IPS-NIHi7 (cell line): ENCODE data around the gene CA7.

Experiments
- DNase-seq: peaks from one replicate; pipeline ENCODE4 v3.0.0; 2012; ENCODE audit warnings: mixed read lengths; ENCODE audit errors: extremely low spot score

Gene CA7

DNA sequence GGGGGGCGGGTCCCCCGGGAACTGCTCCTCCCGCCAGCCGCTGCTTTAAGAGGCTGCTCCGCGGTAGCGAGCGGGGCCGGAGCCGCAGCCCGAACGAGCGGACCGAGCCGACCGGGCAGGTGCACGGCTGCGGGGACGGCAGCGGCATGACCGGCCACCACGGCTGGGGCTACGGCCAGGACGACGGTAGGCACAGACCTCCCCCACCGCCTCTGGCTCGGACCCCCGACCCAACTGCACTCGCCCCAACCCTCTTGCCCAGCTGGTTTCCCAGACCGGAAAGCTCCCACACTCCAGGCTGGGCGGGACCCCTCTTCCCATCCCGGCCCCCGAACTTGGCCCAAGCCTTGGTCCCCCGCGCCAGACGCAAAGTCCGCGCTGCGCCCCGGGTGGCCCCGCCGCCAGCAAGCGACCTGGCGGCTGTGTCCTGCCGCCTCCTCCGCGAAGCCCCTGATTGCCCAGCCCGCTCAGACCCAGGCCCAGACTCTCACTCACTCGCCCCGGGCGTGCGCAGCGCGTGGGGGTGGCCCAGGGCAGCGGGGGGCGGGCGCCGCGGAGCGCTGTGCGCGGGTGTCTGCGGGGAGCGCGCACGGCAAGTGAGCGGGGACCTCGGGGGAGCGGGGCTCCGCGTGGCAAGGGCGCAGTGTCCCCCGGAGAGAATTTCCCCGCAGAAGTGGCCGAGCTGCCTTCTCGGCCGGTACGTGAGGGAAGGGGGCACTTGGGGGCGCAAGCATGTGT is at the start of gene CA7:
Gene CA7 (plus strand): TSS at position 73 of the 738 bp plus-strand sequence. CDS start 74 bp downstream, at position 147.
- peak; percentile 43 for DNase-seq

DNA sequence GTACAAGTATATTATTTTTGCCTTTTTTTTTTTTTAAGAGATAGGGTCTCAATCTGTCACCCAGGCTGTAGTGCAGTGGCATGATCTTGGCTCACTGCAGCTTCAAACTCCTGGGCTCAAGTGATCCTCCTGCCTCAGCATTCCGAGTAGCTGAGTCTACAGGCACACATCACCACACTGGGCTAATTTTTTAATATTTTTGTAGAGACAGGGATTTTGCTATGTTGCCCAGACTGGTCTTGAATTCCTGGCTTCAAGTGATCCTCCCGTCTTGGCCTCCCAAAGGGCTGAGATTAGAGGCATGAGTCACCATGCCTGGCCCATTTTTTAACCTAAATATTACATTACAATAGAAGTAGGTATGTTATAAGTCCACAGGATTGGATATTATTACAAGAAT is 46.1 kb upstream of the CA7 start:
- DNase-seq = no peak

DNA sequence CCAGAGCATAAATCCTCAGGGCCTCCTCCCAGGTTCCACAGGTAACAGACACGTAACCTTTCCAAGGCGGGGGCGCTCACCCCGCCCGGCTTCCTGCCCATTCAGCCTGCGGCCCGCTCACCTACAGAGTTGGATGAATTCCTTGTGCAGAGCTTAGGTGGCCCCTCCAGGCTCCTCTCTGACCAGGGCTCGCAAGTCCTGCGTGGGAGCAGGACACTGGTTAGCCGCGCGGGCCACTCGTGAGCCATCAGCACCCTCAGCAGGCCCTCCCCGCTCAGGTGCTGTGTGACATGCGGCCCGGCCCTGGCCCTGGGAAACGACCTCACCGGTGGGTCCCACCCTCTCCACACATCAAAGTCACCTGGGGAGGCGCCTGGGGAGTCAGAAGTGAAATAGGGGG is 43.4 kb upstream of the CA7 start:
- DNase-seq = peak; percentile 9

DNA sequence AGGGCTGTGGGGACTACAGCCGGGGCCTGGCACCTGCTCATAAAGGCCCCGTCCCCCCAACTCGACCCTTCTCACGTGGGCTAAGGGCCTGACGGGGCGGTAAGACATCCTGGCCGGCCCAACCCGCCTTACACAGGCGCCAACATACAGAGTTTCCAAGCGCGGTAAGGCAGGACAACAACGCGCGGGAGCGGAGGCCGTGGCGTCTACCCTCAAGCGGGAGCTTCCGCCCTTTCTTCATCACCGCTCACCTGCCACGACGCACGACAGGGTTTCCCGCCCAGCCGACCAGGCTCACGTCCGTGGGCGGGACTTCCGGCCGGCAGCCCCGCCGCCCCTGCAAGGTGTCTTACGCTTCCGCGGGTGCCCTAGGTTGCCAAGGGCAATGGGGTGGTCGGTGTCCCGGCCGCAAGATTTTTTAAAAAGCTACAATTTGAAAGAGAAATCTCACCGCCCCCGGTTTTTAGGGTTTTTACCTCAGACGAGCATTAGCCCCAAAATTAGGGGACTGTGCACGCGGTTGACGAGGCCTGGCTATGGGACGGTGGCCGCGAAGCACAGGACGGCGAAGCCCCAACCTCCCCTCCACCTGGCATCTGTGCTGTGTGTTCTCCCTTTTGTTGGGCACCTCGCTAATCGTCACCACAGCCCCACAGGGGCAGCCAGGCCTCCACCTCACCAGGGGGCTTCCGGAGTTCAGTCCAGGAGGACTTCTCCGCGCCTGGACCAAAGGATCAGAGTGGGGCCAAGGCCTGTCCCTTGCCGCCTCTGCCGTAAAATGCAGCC is 42.7 kb upstream of the CA7 start, which contains the start of gene TERB1:
Gene TERB1 (minus strand): TSS at position 265 of the 786 bp plus-strand sequence. CDS start 4,786 bp downstream, outside the sequence.
- DNase-seq = peak; percentile 44

DNA sequence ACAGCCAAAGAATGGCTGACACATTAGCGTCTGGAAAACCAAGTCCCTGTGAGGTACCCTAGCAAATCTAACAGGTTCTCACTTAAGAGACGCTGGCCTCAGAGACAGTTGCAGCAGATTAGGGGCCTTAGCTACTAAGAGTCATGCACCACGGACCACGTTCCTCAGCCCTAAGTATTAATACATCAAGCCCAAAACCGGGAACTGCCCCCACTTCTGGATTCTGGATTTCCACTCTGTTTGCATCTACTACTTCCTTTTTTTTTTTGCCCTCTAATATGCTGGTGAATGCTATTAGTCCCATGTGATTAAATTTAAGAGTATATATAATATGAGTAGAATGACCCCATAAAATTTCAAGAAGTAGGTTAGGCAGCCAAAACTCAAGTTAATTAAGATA is 42.1 kb upstream of the CA7 start:
- DNase-seq = no peak

DNA sequence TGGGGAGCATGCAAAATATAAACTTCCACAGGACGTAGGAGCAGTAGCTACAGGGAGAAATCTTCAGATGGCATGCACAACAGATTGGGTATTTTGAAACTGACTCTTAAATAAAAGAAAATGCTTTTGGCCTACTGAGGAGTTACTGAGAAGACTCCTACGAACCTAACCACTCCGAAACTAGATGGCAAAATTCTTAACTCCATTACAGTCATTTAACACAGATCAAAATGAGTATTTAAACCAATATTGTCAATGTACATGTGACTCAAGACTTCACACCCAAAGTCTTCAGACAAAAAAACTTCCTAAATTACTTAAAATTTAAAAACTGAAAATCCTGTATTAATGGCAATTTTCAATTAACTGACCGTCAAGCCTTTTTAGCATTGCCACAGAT is 34.4 kb upstream of the CA7 start:
- no peak for DNase-seq

DNA sequence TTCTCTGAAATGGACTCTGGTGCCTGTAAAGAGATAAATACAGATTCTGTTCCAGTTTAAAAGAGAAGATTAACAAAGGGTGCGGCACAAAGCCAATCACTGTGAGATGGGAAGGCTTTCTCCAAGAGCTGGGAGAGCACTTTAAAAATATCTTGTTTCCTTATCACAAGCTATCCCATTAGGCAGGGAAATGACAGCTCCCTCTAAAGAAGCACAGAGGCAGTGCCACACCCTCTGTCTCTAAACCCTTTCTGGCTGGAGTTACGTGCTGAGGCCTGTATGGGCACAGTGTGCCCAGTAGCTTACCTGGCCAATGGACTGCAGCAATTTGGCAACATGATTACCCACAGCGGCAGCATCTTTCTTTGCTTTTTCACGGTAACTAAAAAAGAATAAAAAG is 33.8 kb upstream of the CA7 start:
- no peak for DNase-seq

DNA sequence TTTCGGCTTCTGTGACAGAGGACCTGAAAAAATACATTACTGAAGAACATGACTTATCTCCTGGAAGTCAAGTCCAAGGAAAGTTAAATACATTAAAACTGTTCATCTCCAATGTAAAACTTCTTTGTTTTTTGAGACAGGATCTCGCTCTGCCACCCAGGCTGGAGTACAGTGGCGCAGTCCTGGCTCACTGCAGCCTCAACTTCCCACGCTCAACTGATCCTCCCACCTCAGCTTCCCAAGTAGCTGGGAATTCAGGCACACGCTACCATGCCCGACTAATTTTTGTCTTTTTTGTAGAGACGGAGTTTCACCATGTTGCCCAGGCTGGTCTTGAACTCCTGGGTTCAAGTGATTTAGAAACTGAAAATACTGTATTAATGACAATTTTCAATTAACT is 33.2 kb upstream of the CA7 start:
- no peak for DNase-seq

DNA sequence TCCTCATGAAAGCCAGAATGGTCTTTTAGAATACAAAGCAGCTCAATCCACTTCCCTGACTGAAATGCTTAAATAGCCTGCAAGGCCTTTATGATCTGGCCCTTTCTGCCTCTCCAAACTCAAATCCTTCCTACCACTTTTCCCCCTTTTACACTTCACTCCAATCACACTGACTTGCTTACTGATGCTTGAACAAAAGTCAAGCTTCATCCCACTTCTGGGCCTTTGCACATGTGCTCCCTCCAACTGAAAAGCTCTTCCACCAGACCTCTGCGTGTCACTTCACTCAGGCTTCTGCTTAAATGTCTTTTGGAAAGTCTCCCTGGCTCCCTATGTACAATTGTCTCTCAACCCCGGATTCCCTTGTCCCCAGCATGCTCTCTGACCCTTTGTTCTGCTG is 29.5 kb upstream of the CA7 start:
- DNase-seq = no peak

DNA sequence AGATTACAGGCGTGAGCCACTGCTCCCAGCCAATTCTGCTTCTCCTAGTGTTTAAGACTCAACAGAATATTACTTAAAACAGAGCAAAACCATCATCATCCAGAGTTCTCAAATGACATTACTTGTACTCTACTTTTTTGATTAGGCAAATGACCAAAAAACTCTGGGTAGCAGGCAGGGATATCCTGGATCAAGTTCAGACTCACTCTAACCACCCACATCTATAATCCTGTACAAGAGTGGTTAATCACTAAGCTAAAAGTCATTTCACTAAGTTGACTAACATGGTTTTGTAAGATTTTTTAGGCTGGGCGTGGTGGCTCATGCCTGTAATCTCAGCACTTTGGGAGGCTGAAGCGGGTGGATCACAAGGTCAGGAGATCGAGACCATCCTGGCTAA is 20.2 kb upstream of the CA7 start:
- DNase-seq = no peak

DNA sequence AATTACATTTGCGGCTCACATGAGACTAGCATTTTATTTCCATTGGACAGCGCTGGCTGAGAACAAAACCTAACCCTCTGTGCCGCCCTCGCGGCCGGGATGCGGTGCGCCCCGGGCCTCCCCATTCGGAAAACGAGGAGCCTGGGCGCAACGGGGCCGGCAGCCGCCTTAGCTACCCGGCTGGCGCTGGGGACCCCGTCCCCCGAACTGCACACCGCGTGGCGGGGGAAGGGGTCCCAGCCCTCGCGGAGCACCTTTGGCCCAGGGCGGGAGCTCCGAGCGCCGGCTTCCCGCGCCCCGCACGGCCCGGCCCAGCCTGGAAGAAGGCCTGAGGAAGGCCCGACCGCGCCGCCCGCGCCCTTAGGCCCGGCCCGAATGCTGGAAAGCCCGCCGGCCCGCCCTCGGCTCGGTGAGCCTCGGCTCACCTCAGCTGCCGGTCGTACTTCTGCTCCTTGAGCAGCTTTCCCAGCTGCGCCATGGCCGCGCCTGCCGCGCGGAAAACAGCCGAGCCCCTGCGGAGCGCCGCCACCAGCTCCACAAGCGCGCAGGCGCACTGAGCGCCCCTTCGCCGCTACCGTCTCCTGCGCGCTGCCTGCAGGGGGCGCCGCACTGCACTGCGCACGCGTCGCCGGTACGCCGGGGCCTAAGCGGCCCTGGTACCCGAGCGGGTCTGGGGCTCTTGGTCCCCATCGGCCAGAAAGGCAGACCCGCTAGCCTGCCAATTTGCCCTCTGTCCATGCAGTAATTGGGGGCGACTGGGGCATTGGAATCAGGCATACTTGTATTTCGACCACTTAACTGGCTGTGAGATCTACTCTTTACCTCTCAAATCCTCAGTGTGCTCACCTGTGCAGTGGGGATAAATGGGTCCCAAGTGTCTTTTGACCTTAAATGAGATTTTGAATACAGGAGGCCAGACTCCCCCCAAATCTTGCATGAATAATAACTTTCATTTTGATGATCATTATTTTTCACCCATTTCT is 13.5 kb upstream of the CA7 start, which contains the start of gene NAE1:
Gene NAE1 (minus strand): TSS at position 555 of the 983 bp plus-strand sequence. CDS start 77 bp downstream, at position 478.
- peak; percentile 98 for DNase-seq

DNA sequence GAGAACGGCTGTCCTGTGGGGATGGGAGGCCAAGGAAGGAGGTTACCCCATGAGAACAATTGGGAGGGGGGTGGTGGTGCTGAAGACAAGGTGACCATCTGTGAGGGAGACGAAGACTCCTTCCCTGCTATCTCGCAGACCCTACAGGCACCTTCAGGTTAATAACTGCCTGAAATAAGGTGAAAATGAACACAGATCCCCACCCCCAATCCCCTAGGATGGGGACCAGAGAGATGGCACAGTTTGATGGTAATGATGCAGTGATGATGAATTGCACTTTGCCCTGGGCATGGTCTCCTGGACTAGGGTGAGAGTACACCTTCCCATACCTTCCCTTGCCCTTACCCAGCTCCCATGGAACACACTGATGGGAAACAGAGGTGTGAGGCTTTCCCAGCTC is 12.0 kb upstream of the CA7 start:
- no peak for DNase-seq

DNA sequence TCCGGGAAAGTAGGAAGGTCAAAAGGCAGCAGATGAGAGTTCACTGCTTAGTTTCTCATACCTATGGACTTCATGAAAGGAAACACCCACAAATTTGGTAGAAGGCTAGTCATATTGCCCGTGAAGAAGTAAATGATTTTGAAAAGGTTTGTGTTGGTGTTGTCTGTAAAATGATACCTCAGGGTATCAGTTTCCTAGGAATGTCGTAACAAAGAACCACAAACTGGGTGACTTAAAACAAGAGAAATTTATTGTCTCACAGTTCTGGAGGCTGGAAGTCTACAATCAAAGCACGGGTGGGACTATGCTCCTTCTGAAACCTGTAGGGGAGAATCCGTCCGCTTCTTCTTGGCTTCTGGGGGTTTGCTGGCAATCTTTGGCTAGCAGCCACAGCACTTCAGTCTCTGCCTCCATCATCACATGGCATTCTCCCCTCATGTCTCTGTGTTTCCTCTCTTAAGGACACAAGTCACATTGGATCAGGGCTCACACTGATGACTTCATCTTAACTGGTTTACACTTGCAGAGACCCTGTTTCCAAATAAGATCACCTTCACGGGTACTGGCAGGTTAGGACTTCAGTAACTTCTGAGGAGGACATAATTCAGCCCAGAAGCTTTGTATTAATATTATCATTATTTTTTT is 11.4 kb upstream of the CA7 start:
- no peak for DNase-seq

DNA sequence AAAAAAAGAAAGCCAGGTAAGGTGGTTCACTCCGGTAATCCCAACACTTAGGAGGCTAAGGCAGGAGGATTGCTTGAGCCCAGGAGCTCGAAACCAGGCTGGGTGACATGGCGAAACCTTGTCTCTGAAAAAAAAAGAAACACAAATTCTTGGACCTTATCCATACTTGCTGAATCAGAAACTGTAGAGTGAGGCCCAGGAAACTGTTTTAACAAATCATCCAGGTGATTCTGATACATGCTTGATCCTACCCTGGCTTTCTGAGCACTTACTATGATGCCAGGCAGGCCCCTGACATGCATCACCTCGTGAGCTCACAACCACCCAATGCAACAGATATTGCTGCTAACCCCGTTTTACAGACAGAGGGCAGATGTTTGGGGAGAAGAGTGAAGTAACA is 9.5 kb upstream of the CA7 start:
- no peak for DNase-seq

DNA sequence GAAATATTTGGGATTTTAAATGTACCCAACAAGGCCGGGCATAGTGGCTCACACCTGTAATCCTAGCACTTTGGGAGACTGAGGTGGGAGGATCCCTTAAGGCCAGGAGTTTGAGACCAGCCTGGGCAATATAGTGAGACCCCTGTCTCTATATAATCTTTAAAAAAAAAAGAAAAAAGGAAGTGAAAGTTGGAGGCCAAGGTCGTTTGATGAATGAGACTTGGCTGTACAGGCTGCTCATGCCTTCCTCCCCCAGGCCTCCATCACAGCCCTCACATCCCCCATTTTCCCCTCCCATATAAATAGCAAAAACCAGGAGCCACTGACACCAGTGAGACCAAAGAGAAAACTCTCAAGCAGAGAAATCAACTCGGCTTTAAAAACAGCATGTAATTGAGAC is 3.3 kb upstream of the CA7 start:
- DNase-seq = no peak

DNA sequence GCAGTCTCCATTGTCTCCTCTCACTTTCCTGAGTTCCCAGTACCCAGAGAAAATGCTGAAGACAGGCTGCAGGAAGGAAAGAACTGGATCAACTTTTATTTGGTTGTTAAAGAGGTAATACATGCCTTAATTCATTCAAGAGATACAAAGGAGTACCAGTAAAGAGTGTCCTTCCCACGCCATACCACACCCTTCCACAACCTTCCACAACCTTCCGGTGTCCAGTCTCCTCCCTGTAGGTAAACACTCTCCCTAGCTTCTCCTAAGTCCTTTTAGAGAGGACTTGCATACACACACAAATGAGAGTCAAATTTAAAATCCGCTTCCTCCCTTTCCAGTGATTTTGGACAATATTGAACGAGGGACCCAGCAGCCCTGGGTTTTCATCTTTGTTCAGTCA is 2.8 kb upstream of the CA7 start:
- peak; percentile 4 for DNase-seq

DNA sequence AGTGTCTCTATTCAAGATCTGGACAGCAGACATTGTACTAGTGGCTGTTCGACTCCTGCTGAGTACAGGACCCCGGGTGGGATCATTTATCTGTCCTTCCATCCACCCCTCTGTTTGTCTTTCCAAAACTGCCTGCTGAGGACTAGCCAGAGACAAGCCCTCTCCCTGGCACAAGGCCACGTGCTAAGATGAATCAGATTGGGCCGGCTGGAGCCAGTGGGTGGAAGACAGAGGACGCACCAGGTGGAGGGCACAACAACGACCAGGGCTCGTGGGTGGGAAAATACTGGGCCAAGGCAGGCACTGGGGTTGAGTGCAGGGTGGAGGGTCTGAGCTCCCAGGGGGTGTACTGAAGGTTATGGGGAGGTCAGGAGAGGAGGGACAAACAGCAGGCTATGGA is 1.4 kb upstream of the CA7 start:
- DNase-seq = peak; percentile 10

DNA sequence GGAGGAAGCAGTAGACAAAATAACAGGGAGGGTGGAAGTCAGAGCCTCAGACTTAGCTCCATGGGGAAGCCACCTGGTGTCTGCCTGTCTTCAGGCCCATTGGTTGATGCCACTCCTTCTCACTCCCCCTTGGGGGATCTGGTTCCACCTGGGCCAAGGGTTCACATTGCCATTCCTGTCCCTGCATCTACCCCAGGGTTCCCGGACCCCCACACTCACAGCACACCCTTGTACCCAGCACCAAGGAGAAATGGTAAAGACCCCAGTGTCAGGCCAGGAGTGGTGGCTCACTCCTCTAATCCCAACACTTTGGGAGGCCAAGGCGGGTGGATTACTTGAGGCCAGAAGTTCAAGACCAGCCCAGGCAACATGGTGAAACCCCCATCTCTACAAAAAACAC is 1.0 kb upstream of the CA7 start:
- peak; percentile 13 for DNase-seq

DNA sequence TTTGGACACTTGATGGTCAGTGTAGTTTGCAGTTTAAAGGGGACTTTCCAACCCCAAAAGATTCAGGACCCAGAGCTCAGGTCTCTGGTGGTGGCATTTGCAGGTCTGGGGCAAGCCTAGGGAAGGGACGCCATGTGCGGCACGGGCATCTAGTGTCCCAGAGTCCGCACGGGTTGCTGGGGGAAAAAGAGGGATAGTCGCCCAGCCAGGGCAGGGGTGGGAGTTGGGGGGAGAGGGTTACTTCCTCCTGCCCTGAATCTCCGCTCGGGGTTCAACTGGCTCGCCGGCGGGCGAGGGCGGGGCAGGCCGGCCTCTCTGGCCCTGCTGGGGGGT is 239 bp upstream of the CA7 start:
- peak; percentile 53 for DNase-seq

DNA sequence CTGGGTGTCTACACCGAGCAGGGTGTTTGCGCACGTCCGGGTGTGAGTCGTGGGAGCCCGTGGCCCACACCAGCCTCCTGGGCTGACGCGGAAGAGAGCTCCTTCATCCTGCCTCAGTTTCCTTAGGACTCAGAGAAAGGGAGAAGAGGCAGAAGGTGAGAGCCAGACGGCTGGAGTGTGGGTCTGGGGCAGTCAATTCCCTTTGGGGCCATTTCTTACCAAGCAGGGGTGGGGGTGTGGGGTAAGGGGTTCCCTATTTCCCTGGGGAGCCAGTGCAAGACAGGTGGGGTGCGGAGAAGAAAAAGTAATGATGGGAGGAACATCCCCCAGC is 831 bp downstream of the CA7 start:
- DNase-seq = peak; percentile 12

DNA sequence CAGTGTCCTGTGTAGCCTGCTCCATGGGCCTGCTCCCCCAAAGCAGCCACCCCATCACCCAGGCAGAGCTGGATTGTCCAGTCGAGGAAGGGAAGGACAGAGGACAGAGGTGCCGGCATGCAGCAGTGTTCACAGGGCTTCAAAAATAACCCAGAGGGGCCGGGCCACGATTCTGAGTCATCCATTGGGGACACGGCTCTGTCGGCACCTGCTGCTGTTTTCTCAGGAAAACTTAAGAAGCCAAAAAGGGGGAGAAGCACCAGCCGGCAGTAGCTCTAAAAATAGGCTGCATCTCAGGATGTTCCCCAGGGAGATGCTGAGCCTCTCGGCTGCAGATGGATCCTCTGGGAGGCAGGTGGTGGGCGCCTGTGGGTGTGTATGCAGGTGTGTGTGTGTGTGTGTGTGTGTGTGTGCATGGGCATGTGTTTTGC is 1.6 kb downstream of the CA7 start:
- peak; percentile 12 for DNase-seq

DNA sequence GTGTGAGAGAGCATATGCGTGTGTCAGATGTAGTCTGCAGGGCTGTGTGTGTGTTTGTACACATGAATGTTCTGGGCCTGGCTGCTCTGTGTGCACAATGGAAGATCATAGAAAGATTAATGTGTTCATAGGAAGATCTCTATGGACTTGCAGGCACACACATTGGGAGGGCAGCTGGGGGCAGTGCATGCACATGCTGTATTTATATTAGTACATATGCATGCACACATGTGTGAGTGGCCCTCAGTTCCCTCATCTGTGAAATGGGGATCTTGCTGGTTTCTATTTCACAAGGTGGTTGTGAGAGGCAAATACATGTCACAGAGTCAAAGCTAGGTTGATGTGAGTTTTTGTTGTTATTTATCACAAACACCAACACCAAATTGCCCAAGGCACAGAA is 2.1 kb downstream of the CA7 start:
- no peak for DNase-seq
